Smooth muscle cell (in vitro differentiated cells): ENCODE data around the gene MOB2. TPM values are rescaled to one million over a fixed set of nuclear protein-coding genes. Genes with fewer than 3 reads are reported as not detected.

ENCODE experiments used
- DNase-seq: peaks from one replicate; lab custom pipeline; 2025; ENCODE audit not compliant: unreplicated experiment; lab: John Stamatoyannopoulos, UW
- H2AFZ ChIP-seq: fragments of 200-600 bp; sonication (generic); 2 replicates; pipeline ENCODE4 v1.6.0; 2016; ENCODE audit warnings: antibody characterized with exemption, low read depth, mild to moderate bottlenecking
- H3F3A ChIP-seq: fragments of 200-600 bp; sonication (generic); 2 replicates; pipeline ENCODE4 v1.6.0; 2017; ENCODE audit warnings: antibody characterized with exemption, low read depth
- H3K27ac ChIP-seq: fragments of 200-600 bp; sonication (generic); 2 replicates; pipeline ENCODE4 v1.5.1; 2016; ENCODE audit warnings: low read depth, mild to moderate bottlenecking
- H3K27me3 ChIP-seq: fragments of 200-600 bp; sonication (generic); 2 replicates; pipeline ENCODE4 v1.6.1; 2016; ENCODE audit warnings: low read depth, mild to moderate bottlenecking
- H3K36me3 ChIP-seq: fragments of 200-600 bp; sonication (generic); 2 replicates; pipeline ENCODE4 v1.5.1; 2016; ENCODE audit warnings: low read depth
- H3K4me1 ChIP-seq: fragments of 200-600 bp; sonication (generic); 2 replicates; pipeline ENCODE4 v1.5.1; 2016; ENCODE audit warnings: low read depth
- H3K4me2 ChIP-seq: fragments of 200-600 bp; sonication (generic); 2 replicates; pipeline ENCODE4 v1.6.0; 2016; ENCODE audit warnings: mild to moderate bottlenecking
- H3K4me3 ChIP-seq: fragments of 200-600 bp; sonication (generic); 2 replicates; pipeline ENCODE4 v1.5.1; 2016; ENCODE audit warnings: mild to moderate bottlenecking
- H3K79me2 ChIP-seq: fragments of 200-600 bp; sonication (generic); 2 replicates; pipeline ENCODE4 v1.6.0; 2016; ENCODE audit warnings: low read depth, mild to moderate bottlenecking
- H3K9ac ChIP-seq: fragments of 200-600 bp; sonication (generic); 2 replicates; pipeline ENCODE4 v1.6.0; 2016; ENCODE audit warnings: low read depth
- H3K9me3 ChIP-seq: fragments of 200-600 bp; sonication (generic); replicated peaks from 2 replicates; pipeline ENCODE4 v1.5.1; 2016; ENCODE audit warnings: low read depth
- H4K20me1 ChIP-seq: fragments of 200-600 bp; sonication (generic); 2 replicates; pipeline ENCODE4 v1.6.0; 2016; ENCODE audit warnings: low read depth
- CTCF ChIP-seq: fragments of 200-600 bp; sonication (generic); IDR thresholded peaks from 2 replicates; pipeline ENCODE4 v1.5.1; 2017; ENCODE audit warnings: borderline replicate concordance, mild to moderate bottlenecking, antibody characterized with exemption; ENCODE audit not compliant: insufficient read depth, poor library complexity, severe bottlenecking
- WGBS: methylation state at CpG from one replicate; pipeline ENCODE4 v1.1.7; 2016; ENCODE audit warnings: low lambda C conversion rate; 5-methylcytosine and 5-hydroxymethylcytosine counted together
- polyA plus RNA-seq: library from polyadenylated mRNA; unstranded; fragments of >200 nt; fragmentation: Nextera tagmentation; extraction: Ambion mirVana; gene quantifications from 2 replicates; pipeline ENCODE4 v1.2.1, GENCODE V29; 2016
- total RNA-seq: library from RNA; depleted of rRNA; stranded (reverse); fragments of >200 nt; gene quantifications from 2 replicates; pipeline ENCODE4 v1.2.3, GENCODE V29; 2014

Gene MOB2
- total and polyA plus RNA-seq, 2 experiments from 2014 or later, result 2.5 to 24.0 TPM

GRCh38 chr11:1458340-1459218 lies 28.0 kb downstream of the MOB2 start:
- H4K20me1 ChIP-seq, result no peaks in the 10 kb centered on the region
- TF ChIP-seq CTCF, result peak; percentile 3
- no peaks in the 10 kb centered on the region for H3K9me3 ChIP-seq
- H3K36me3 ChIP-seq, result no peaks in the 10 kb centered on the region
- H3F3A ChIP-seq, result no peaks in the 10 kb centered on the region
- no peaks in the 10 kb centered on the region for H3K4me1 ChIP-seq
- no peaks in the 10 kb centered on the region for H3K27me3 ChIP-seq
- H2AFZ ChIP-seq, result no peak overlapping the region
- no peak overlapping the region for H3K4me2 ChIP-seq
- DNase-seq, result peak; percentile 14
- no peak overlapping the region for H3K27ac ChIP-seq
- H3K4me3 ChIP-seq, result no peak overlapping the region
- WGBS, result 71% methylated on average over 16 of the region's 18 CpGs
- no peak overlapping the region for H3K9ac ChIP-seq
- H3K79me2 ChIP-seq, result no peaks in the 10 kb centered on the region

- Histone ChIP-seq H3K4me2 (no peak overlapping the region), H3K27me3 (no peaks in the 10 kb centered on the region), H3K4me3 (no peak overlapping the region), H3K9ac (no peak overlapping the region), H2AFZ (no peak overlapping the region), H3K36me3 (no peaks in the 10 kb centered on the region), H4K20me1 (no peaks in the 10 kb centered on the region), H3K27ac (no peak overlapping the region), H3K9me3 (no peaks in the 10 kb centered on the region), H3K79me2 (no peaks in the 10 kb centered on the region), H3K4me1 (no peaks in the 10 kb centered on the region), H3F3A (no peaks in the 10 kb centered on the region)
- 96% methylated on average over 18 of the region's 18 CpGs for WGBS
- TF ChIP-seq CTCF, result no peak
- DNase-seq, result no peak
These were observed 28.7 kb downstream of the MOB2 start for GRCh38 chr11:1457856-1458255.

GRCh38 chr11:1457326-1457680 lies 29.3 kb downstream of the MOB2 start:
- Histone ChIP-seq H3K4me2 (no peak overlapping the region), H4K20me1 (no peaks in the 10 kb centered on the region), H3K9ac (no peak overlapping the region), H3F3A (no peaks in the 10 kb centered on the region), H3K36me3 (no peaks in the 10 kb centered on the region), H3K4me3 (no peak overlapping the region), H3K27me3 (no peaks in the 10 kb centered on the region), H3K4me1 (no peaks in the 10 kb centered on the region), H3K79me2 (no peaks in the 10 kb centered on the region), H3K27ac (no peak overlapping the region), H3K9me3 (no peaks in the 10 kb centered on the region), H2AFZ (no peak overlapping the region)
- WGBS, result 98% methylated on average over 12 of the region's 13 CpGs
- no peak for TF ChIP-seq CTCF
- no peak for DNase-seq
